ENCODE measurements around the gene UVRAG.

DNA sequence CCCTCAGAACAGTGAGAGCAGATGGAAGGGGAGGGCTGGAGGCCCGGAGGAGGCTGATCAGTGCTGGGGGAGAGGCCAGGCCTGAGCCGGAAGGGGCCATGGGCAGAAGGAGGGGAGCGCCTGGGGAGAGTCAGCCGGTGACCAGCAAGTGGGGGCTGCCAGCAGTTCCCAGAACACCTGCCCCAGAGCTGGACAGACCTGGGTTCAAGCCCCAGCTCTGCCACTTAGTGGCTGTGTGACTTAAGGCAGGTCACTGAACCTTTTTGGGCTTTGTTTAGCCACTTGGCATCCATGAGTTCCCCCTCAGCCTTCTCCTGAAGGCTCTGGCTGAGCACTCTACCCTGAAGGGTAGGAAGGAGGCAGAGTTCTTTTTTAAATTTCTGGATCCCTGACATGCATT lies 373.9 kb downstream of the UVRAG start:
- TF ChIP-seq, protein P1, sequence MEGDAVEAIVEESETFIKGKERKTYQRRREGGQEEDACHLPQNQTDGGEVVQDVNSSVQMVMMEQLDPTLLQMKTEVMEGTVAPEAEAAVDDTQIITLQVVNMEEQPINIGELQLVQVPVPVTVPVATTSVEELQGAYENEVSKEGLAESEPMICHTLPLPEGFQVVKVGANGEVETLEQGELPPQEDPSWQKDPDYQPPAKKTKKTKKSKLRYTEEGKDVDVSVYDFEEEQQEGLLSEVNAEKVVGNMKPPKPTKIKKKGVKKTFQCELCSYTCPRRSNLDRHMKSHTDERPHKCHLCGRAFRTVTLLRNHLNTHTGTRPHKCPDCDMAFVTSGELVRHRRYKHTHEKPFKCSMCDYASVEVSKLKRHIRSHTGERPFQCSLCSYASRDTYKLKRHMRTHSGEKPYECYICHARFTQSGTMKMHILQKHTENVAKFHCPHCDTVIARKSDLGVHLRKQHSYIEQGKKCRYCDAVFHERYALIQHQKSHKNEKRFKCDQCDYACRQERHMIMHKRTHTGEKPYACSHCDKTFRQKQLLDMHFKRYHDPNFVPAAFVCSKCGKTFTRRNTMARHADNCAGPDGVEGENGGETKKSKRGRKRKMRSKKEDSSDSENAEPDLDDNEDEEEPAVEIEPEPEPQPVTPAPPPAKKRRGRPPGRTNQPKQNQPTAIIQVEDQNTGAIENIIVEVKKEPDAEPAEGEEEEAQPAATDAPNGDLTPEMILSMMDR (IDR thresholded peaks at IDR 0.05 in 4 of 5, conservative IDR thresholded peaks at IDR 0.05 in 1 of 5): no peak
- no peak for TF ChIP-seq POLR2A (IDR thresholded peaks at IDR 0.05)

Data from gastrocnemius medialis (tissue), 4 donors.